Skin of body (tissue), 2 donors: ENCODE measurements around the gene NDUFV3. TPM values are rescaled to one million over a fixed set of nuclear protein-coding genes. Genes with fewer than 3 reads are reported as not detected.
"Not testable (repeated sequence)": the region's sequence is repeated elsewhere in the genome, so short reads cannot be mapped to it uniquely, and the experiment has no call there.

ENCODE experiments used
- DNase-seq: peaks from one replicate; lab custom pipeline; 2025; lab: John Stamatoyannopoulos, UW
- total RNA-seq: library from RNA; depleted of rRNA; stranded (reverse); fragments of >200 nt; gene quantifications from one replicate; pipeline ENCODE4 v1.2.3, GENCODE V29; 2014

NDUFV3 gene
- total RNA-seq, 1 donor from 2014 or later, result 37.9 TPM

DNA sequence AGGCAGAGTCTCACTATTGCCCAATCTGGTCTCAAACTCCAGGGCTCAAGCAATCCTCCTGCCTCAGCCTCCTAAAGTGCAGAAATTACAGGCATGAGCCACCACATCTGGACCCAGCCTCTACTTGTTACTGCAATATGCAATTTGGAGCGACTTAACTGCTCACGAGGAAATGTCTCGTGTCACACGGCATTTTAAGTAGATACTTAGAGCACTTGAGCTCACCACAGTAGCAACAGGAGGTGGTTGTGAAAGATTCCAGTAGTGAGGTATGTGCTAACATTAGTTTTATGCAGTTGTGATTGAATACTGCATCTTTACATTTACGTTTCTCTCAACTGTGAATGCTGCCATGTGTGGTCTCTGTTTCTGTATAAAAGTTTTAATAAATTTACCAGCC, 5.8 kb upstream of the NDUFV3 start:
- DNase-seq, result no peak

DNA sequence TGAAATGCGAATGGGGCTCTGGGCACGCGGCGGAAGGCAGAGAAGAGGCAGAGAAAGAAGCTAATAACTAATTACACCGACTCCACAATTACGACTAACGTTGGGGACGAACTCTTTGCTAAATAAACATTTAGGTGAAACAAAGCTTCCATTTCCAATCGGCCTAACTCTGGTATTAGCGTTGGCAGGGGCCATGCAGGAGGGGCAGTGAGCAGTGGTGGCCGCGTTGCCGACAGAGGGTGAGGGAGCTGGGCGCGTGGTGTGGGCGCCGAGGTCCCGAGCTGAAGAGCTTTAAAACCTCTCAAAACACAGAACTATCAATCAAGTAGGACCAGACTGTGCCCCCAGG, 553 bp upstream of the NDUFV3 start:
- no peak for DNase-seq

DNA sequence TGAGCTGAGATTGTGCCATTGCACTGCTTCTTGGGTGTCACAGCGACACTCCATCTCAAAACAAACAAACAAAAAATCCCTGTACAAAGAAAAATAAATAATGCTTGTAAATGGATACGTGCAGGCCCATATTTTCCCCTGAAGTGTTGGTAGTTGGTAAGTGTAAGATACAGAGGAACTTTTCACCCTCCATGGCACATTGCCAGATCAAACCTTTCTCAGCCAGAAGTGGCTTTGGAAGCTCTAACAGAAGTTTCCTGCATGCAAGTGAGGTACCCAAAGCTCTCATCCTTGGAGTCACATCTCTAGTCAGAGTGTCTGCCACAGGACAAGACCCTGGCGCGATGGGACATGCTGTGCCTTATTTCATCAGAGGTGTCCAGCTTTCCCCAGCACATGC, 7.3 kb downstream of the NDUFV3 start:
- no peak for DNase-seq

DNA sequence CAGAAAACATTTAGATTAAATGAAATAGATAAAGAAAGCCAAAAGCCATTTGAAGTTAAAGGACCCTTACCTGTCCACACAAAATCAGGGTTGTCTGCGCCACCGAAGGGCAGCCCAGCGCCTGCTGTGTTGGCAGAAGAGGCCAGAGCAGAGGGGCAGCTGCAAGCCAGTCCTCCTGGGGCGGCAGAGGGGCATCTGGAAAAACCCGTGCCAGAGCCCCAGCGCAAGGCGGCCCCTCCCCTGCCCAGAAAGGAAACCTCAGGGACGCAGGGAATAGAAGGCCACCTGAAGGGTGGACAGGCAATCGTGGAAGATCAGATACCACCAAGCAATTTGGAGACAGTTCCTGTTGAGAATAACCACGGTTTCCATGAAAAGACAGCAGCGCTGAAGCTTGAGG, 10.7 kb downstream of the NDUFV3 start:
- no peak for DNase-seq

DNA sequence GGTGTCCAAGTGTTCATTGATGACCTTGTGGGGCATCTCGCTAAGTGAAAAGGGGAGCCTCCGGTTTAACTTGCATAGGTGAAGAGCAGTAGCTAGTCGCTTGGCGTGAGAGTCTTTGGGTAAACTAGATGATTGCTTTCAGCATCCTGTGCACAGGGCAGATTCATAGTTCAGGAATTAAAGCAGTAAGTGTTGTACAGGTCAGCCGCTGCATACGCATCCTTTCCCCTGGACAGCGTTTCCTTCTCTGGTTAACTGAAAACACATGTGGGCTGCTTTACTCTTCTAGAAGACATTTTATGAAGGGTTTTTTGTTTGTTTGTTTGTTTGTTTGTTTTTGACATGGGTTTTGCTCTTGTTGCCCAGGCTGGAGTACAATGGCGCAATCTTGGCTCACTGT, 12.1 kb downstream of the NDUFV3 start:
- DNase-seq, result no peak

DNA sequence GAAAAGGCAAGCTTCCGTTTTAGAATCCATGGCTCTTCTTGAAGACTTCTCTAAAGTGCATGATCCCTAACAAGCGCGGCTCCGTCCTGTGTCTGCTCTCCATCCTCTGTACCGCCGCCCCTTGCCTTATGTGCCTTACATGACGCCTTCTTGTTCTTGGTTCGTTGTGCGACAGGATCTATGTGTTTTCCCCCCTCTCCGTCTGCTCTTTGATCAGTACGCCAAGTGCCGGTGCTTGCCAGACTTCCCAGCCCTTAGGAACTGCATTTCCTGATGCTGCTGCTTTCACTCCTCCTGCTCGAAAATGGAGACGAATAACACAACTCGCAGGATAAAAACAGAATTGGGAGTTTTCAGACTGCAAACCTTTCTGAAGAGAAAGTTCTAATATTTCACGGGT, 13.1 kb downstream of the NDUFV3 start:
- DNase-seq, result no peak

DNA sequence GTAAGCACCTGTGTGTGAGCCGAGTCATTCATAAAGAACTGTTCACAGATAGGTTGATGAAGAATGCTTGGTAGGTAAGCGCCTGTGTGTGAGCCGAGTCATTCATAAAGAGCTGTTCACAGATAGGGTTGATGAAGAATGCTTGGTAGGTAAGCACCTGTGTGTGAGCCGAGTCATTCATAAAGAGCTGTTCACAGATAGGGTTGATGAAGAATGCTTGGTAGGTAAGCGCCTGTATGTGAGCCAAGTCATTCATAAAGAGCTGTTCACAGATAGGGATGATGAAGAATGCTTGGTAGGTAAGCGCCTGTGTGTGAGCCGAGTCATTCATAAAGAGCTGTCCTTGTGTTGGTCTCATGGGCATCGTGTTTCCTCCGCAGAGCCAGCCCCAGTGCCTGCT, 15.4 kb downstream of the NDUFV3 start:
- DNase-seq, result not testable (repeated sequence)

DNA sequence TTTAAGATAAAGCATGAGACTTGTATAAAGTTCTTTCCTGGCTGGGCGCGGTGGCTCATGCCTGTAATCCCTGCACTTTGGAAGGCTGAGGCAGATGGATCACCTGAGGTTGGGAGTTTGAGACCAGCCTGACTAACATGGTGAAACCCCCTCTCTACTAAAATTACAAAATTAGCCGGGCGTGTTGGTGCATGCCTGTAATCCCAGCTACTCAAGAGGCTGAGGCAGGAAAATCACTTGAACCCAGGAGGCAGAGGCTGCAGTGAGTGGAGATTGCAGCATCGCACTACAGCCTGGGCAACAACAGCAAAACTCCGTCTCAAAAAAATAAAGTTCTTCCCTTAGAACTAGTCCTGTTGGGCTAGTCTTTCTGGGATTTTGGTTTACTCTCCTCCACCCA, 18.8 kb downstream of the NDUFV3 start:
- DNase-seq, result not testable (repeated sequence)

DNA sequence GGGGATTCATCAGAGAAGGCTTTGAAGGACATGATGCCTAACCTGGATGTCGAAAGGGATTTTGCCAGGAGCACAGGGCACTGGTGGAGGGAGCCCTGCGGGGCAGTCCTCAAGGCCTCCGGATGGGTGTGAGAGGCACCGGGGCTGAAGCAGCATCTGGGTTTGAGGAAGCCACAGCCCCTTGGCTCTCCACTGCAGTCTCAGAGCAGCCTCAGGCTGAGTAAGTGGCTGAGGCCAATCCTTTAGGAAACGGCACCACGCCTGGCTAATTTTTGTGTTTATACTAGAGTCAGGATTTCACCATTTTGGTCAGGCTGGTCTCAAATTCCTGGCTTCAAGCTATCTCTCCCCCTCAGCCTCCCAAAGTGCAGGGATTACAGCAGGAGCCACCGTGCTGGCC, 20.4 kb downstream of the NDUFV3 start:
- no peak for DNase-seq

DNA sequence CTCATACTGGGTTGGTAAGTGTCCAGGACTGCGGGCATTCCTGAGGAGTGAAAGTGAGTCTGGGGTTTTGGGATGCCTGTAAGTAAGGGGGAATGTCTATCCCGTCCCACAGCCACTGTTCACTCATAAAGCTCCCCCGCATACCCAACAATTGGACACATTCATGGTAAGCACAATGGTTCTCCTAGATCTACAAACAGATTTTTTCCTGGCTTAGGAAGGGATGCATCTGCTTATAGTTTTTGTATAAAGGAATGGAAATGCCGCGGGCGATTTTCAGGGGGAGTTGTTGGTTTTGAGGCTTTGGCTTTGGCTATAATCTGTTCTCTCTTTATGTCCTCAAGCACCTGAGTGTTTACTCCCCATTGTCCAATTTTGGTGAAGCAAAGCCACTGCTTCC, 25.2 kb downstream of the NDUFV3 start:
- no peak for DNase-seq

DNA sequence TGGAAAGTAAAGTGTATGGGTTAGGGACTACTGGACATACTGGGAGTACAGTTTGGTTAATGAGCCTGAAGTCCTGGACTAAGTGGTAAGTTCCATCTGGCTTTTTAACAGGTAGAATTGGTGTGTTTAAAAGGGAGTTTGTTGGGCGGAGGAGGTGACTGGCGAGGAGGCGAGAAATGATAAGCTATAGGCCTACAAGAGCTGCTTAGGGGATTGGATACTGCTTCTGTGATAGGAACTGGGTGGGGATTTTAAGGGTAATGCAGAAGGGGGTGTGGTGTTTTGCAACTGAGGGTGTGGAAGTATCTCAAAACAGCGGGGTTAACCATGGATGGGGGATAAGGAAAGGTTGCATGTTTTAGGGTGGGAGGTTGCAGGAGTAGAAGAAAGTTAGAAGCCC, 28.8 kb downstream of the NDUFV3 start:
- no peak for DNase-seq

DNA sequence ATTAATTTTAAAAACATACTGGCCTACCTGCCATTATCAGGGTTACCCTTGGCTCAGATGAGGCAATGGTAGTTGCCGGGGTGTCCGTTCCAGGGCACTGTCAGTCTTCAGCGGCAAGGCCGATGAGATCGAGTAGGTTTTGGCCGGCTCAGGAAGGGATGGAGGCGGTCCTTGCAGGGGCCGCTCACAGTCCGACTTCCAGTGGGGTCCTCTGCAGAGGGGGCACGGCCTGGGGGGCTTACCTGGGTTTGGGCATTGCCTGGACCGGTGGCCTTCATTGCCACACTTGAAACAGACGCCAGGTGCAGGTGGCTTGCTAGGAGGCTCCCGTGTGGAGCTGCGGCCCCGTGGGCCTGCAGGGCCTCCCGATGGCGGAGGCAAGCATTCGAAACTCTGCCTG, 29.8 kb downstream of the NDUFV3 start:
- no peak for DNase-seq

DNA sequence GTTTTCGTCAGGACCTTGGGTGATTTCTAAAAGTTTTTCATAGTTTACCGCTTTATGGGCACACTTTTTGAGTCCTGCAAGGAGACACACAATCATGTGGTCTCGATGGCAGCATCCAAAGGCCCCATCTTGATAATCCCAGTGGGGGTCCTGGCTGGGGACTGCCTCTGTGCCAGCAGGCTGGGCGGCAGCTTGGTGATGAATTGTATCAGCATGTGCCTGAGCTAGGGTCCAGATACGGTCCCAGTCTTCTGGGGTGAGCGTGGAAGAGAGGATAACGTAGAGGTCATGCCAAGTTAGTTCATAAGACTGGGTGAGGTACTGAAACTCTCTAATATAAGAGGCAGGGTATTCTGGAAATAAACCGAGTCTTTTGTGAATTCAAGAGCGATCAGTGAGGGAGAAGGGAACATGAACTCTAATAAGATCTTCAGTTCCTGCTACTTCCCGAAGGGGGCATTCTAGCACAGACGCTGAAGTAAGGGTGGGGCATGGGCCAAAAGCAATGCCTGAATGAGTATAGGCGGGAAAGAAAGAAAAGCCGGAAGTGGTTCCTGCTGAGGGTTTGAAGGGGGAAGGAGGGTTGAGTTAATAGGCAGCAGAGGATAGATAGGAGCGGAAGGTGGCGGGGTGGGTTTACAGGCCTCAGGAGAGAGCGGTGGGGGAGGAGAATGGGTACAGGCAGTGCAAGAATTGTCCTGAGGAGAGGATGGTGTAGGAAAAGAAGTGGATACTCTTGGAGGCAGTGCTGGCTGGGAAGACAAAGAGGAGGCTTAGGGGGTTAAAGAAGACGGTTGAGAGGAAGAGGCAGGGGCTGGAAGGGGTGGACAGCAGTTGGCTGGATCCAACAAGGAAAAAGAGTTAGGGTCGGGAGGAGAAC, 30.7 kb downstream of the NDUFV3 start:
- DNase-seq, result peak; percentile 91

DNA sequence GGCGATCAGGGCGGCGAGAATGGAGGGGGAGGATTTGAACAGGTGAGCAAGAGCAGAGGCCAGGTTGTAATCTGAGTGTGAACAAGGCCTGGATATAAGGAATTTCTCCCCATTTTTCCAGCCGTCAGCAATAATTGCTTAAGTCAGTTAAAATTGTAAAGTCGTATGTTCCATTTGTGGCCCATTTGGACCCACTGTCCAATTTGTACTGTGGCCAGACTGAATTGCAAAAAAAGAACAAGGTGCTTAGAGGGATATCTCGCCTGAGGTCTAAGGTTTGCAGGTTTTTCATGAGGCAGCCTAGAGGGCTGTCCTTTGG, 31.3 kb downstream of the NDUFV3 start:
- no peak for DNase-seq

DNA sequence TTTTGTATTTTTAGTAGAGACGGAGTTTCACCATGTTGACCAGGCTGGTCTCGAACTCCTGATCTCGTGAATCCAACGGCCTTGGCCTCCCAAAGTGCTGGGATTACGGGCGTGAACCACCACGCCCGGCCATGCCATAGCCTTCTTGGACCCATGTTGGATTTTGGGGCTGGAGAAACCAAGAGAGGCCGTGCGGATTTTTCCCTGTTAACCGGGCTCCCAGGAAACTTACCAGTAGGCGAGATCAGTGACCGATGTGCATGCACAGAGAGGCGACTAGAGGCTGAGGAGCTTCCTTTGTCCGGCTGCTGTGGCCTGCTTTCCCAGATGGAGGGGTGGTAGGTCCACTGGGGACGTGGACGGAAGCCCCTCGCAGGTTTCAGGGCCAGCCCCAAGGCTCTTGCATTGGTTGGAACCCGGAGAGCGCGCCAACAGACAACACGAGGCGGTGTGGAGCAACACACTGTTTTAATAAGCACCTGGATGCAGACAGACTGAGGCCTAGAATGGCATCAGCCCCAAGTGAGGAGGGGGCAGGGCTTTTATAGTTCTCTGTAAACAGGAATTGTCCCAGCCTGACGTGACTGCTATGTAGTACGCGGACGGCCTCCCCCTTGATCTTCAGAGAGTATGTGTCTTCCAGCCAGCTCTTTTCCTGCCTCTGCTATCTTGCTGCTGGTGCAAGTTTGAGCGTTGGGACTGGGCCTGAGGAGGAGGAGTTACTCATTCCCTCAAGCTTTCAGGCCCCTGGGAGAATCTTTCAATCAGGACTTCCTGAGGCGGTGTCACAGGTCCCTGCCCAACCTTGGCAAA, 32.2 kb downstream of the NDUFV3 start, which contains the start of gene ERVH48-1:
Gene ERVH48-1, minus strand, starts transcription at position 517 of the 813 bp plus-strand sequence. CDS start 6,624 bp downstream, outside the sequence.
- DNase-seq, result no peak

DNA sequence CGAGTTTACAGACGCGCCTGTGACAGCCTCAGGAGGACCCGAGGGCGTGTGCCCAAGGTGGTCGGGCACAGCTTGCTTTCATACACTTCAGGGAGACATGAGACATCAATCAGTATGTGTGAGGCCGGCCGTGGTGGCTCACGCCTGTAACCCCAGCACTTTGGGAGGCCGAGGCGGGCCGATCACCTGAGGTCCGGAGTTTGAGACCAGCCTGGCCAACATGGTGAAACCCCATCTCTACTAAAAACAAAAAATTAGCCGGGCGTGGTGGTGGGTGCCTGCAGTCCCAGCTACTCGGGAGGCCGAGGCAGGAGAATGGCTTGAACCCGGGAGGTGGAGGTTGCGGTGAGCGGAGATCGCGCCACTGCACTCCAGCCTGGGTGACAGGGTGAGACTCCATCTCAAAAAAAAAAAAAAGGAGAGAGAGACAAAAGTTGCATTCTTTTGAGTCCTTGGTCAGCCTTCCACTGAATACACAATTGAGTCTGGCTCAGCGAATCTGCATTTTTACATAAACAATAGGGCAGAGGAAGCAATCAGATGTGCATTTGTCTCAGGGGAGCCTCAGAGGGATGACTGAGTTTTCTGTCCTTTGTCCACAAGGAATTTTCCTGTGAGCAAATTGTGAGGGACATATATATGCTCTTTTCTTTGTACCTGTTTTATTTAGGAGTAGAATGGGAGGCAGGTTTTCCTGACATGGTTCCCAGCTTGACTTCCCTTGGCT, 34.5 kb downstream of the NDUFV3 start:
- not testable (repeated sequence) for DNase-seq

DNA sequence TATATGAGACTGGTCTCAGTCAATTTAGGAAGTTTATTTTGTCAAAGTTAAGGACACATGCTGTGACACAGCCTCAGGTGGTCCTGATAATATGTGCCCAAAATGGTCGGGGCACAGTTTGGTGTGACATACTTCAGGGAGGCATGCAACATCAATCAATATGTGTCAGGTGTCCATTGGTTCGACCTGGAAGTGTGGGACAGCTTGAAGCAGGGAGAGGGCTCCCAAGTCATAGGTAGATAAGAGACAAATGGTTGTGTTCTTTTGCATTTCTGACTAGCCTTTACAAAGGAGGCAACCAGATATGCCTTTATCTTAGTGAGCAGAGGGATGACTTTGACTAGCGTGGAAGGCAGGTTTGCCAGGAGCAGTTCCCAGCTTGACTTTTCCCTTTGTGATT, 36.9 kb downstream of the NDUFV3 start:
- no peak for DNase-seq

DNA sequence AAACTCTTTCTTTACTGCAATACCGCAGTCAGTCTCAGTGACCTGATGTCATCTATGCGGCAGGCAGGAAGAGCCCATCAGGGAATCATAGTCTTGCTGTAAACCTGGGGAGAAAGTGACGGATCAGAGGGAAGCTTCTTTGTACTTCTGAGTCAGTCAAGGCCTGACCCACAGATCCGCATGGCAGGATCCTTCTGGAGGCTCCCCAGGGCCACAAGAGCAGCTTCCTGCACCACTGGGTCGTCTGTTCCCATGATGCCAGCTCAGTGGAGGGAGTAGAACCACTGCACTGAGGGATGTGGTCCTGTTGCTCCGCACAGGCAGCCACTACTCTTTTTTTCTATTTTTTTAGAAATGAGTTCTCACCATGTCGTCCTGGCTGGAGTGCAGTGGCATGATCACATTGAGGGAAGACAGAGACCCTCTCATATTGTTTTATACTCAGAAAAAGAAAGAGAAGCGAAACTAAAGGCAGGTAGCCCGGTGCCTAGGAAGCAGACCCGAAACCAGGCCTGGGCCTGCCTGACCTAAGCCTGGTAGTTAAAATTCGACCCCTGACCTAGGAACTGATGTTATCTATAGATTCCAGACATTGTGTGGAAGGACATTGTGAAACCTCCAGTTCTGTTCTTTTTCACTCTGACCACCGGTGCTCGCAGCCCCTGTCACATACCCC, 38.6 kb downstream of the NDUFV3 start:
- no peak for DNase-seq

DNA sequence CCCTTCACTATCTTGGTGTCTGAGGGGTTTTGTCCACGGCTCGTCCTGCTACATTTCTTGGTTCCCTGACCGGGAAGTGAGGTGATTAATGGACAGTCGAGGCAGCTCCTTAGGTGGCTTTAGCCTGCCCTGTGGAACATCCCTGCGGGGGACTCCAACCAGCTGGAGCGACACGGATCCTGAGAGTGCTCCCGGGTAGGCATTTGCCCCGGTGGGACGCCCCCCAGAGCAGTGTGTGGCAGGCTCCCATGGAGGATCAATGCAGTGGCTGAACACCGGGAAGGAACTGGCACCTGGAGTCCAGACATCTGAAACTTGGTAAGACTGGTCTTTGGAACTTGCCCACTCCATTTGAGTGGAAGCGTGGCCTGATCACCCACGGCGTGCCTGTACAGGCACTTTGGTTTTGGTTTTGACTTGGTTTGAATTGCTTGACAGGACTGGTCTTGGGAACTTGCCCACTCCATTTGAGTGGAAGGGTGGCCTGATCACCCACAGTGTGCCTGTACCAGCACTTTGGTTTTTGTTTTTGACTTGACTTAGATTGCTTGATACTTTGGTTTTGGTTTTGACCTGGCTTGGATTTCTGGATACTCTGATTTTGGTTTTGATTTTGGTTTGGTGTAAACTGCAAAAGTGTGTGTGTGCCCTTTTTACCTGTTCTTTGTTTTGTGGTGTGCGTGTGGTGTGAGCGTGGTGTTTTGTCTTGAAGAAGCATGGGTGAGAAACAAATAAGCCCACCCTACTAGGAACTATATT, 39.4 kb downstream of the NDUFV3 start:
- not testable (repeated sequence) for DNase-seq

DNA sequence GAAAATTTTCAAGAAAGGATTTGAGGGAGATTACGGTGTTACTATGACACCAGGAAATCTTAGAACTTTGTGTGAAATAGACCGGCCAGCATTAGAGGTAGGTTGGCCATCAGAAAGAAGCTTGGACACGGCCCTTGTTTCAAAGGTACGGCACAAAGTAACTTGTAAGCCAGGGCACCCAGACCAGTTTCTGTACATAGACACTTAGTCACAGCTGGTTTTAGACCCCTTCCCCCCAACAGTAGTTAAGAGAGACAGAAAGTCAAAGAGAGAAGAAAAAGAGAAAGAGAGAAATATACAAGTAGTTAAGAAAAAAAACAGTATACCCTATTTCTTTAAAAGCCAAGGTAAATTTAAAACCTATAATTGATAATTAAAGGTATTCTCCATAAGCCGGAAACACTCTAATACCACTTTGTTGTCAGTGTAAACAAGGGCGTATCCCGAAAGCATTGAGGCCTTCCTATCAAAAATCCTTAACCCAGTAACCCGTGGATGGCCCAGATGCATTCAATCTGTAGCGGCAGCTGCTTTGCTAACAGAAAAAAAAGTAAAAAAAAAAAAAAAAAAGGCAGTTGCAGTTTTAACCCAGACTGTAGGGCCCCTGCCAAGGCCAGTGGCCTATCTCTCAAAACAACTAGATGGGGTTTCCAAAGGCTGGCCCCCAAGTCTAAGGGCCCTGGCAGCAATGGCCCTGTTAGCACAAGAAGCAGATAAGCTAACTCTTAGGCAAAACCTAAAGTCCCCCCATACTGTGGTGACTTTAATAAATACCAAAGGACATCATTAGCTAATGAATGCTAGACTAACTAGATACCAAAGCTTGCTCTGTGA, 40.2 kb downstream of the NDUFV3 start:
- not testable (repeated sequence) for DNase-seq
